T-cell (primary cell): ENCODE data around the gene BCR. TPM values are rescaled to one million over a fixed set of nuclear protein-coding genes. Genes with fewer than 3 reads are reported as not detected.
"Not testable (repeated sequence)": the region's sequence is repeated elsewhere in the genome, so short reads cannot be mapped to it uniquely, and the experiment has no call there.

ENCODE experiments used
- ATAC-seq, 4 experiments: fragments of 200-7000 bp in 3 of 4; fragments of 150-1000 bp in 1 of 4; cut with Tn5 transposase; replicated peaks in 1 of 4; 1 replicate in 3 of 4; 2 replicates in 1 of 4; pipeline ENCODE4 v1.10.0; 2021; ENCODE audit warnings: moderate library complexity in 3 of 4, mild to moderate bottlenecking in 2 of 4, moderate number of reproducible peaks in 1 of 4
- CTCF ChIA-PET, 2 donors: fragments of 300-600 bp; sonication (Branson Sonifier 250); formaldehyde crosslinking; loops; one replicate each; lab custom pipeline; 2022; ENCODE audit warnings: antibody characterized with exemption in 2 of 2; lab: Charles Lee
- POLR2A ChIA-PET, 2 donors: fragments of 300-600 bp; sonication (Branson Sonifier 250); formaldehyde crosslinking; loops; one replicate each; lab custom pipeline; 2022; ENCODE audit warnings: antibody characterized with exemption in 2 of 2; lab: Charles Lee
- DNase-seq, 35 experiments: peaks; one replicate each; pipeline versions ENCODE4 v3.0.0 to v3.0.0-alpha.2; 2013 to 2023
- H3K27ac ChIP-seq: one replicate; pipeline ENCODE4 v1.5.1; 2013; ENCODE audit warnings: low read length
- H3K27me3 ChIP-seq, 2 experiments: replicated peaks in 1 of 2; 1 replicate in 1 of 2; 2 replicates in 1 of 2; pipeline versions ENCODE4 v1.6.1 to v1.7.0; 2013; ENCODE audit warnings: low read length in 1 of 2, mixed read lengths in 1 of 2; ENCODE audit not compliant: control insufficient read depth in 2 of 2, insufficient read depth in 2 of 2; ENCODE audit errors: extremely low read depth in 1 of 2
- H3K36me3 ChIP-seq, 2 donors: 1 replicate in 1 of 2; 2 replicates in 1 of 2; pipeline versions ENCODE4 v1.6.1 to v1.7.0; 2013; ENCODE audit warnings: low read length in 1 of 2; ENCODE audit not compliant: control insufficient read depth in 2 of 2, insufficient read depth in 1 of 2; ENCODE audit errors: extremely low read depth in 1 of 2
- H3K4me1 ChIP-seq, 2 experiments: 1 replicate in 1 of 2; 2 replicates in 1 of 2; pipeline versions ENCODE4 v1.6.1 to v1.7.0; 2013; ENCODE audit warnings: low read length in 2 of 2, mixed read lengths in 1 of 2; ENCODE audit not compliant: insufficient read depth in 2 of 2, control insufficient read depth in 1 of 2; ENCODE audit errors: extremely low read depth in 1 of 2
- H3K4me3 ChIP-seq, 2 donors: 1 replicate in 1 of 2; 2 replicates in 1 of 2; pipeline versions ENCODE4 v1.5.1 to v1.7.0; 2013; ENCODE audit warnings: mild to moderate bottlenecking in 2 of 2, low read length in 1 of 2, moderate library complexity in 1 of 2; ENCODE audit not compliant: control insufficient read depth in 1 of 2; ENCODE audit errors: extremely low read depth in 1 of 2
- H3K9me3 ChIP-seq: 2 replicates; pipeline ENCODE4 v1.7.0; 2013
- H3K27ac Mint-ChIP-seq, 2 donors: one replicate each; pipeline ENCODE4 v1.8.0; 2020 to 2021; ENCODE audit warnings: mild to moderate bottlenecking in 2 of 2, mixed read lengths in 2 of 2
- H3K27me3 Mint-ChIP-seq, 2 donors: one replicate each; pipeline ENCODE4 v1.8.0; 2021 to 2022; ENCODE audit warnings: mixed read lengths in 2 of 2
- H3K36me3 Mint-ChIP-seq: one replicate; pipeline ENCODE4 v1.8.0; 2021; ENCODE audit warnings: mixed read lengths
- H3K4me1 Mint-ChIP-seq, 3 donors: one replicate each; pipeline ENCODE4 v1.8.0; 2020 to 2022; ENCODE audit warnings: mixed read lengths in 3 of 3, mild to moderate bottlenecking in 1 of 3
- H3K4me3 Mint-ChIP-seq, 3 donors: one replicate each; pipeline ENCODE4 v1.8.0; 2020 to 2022; ENCODE audit warnings: mild to moderate bottlenecking in 3 of 3, mixed read lengths in 3 of 3, moderate library complexity in 3 of 3
- H3K9me3 Mint-ChIP-seq, 3 donors: one replicate each; pipeline ENCODE4 v1.8.0; 2020 to 2022; ENCODE audit warnings: mixed read lengths in 3 of 3
- WGBS: methylation state at CpG from one replicate; pipeline ENCODE4 v1.1.5; 2013; ENCODE audit warnings: missing lambda C conversion rate; ENCODE audit not compliant: insufficient coverage; 5-methylcytosine and 5-hydroxymethylcytosine counted together
- total RNA-seq, 35 experiments: library from RNA in 6 of 35; stranded (reverse) in 6 of 35; fragments of 120-200 nt in 1 of 35; gene quantifications; one replicate each; pipeline versions ENCODE4 v1.2.1 to v1.2.4 and lab custom pipeline; 2013 to 2026

Gene BCR
- total RNA-seq, 5 donors from 2014 or later (not counting 1 experiment from before 2014, with no cell fraction given) = 74.6 to 103 (median 85.5) TPM

DNA sequence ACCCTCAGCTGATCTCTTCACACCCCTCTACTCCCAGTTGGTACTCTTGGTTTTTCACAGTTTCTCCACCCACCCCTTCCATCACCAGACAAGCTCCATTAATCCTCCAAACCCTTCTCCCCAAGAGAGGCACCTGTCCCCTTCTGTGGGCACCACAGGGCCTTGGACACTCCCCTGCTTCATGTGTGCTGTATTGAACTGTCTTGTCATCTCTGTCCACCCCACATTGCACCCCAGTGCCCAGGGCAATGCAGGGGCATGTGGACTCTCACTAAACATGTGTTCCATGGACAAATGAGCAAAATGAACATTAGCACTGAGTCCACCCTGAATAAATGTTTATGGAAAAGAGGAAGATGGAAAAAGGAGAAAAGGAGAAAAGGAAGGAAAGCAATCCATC is 181.4 kb downstream of the BCR start:
- no peak overlapping the region for H3K27ac ChIP-seq
- H3K4me1 ChIP-seq = no peaks in the 10 kb centered on the region
- no peak overlapping the region for H3K4me3 ChIP-seq
- Mint-ChIP-seq H3K36me3 (no peaks in the 10 kb centered on the region), H3K4me3 (no peak overlapping the region), H3K27me3 (peaks cover 7 to 18% of the 10 kb centered on the region in 2 donors), H3K27ac (no peak overlapping the region), H3K4me1 (no peaks in the 10 kb centered on the region), H3K9me3 (no peaks in the 10 kb centered on the region)
- H3K36me3 ChIP-seq = no peaks in the 10 kb centered on the region
- no peak for DNase-seq
- POLR2A ChIA-PET = no interaction called here
- H3K27me3 ChIP-seq = no peaks in the 10 kb centered on the region
- ATAC-seq = no peak
- no peaks in the 10 kb centered on the region for H3K9me3 ChIP-seq
- CTCF ChIA-PET = no interaction called here

DNA sequence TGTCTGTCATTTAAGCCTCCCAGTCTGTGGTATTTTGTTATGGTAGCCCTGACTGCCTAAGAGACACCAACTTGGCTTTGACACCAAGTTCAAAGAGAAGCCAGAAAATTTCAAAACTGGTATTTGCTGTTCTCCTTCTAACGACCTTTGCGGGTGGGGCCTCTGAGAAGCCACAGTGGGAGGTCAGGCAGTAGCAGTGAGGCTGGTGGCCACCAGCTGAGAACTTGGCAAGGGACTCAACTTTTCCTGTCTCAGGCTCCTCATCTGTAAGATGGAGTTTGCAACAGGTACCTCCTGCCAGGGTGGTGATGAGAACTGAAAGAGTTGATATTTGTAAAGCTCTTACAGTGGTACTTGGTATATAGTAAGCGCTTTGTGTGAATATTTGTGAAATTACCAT is 183.4 kb downstream of the BCR start:
- no peak overlapping the region for H3K4me3 ChIP-seq
- no peak for ATAC-seq
- Mint-ChIP-seq H3K27ac (no peak overlapping the region), H3K36me3 (no peaks in the 10 kb centered on the region), H3K9me3 (no peaks in the 10 kb centered on the region), H3K4me1 (no peaks in the 10 kb centered on the region), H3K4me3 (no peak overlapping the region), H3K27me3 (peaks cover 19 to 20% of the 10 kb centered on the region in 2 donors)
- ChIA-PET POLR2A (no interaction called here), CTCF (no interaction called here)
- H3K9me3 ChIP-seq = no peaks in the 10 kb centered on the region
- peaks cover 0 to 2% of the 10 kb centered on the region in 2 experiments for H3K27me3 ChIP-seq
- WGBS = 79% methylated on average over 2 of the region's 3 CpGs
- H3K27ac ChIP-seq = no peak overlapping the region
- DNase-seq = no peak
- no peaks in the 10 kb centered on the region for H3K36me3 ChIP-seq
- H3K4me1 ChIP-seq = no peaks in the 10 kb centered on the region

DNA sequence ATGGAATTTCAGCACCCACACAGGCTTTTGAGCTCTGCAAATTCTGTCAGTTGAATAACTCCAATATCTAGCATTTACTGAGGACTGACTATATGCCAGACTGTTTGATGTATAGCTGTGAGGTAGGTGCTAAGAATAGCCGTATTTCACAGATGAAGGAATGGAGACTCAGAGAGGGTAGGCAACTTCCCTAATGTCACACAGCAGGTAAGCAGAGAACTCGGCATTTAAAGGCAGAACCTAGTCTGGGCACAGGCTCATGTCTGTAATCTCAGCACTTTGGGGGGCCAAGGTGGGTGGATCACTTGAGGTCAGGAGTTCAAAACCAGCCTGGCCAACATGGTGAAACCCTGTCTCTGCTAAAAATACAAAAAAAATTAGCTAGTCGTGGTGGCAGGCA is 184.1 kb downstream of the BCR start:
- ATAC-seq = no peak
- no peaks in the 10 kb centered on the region for H3K9me3 ChIP-seq
- H3K9me3 Mint-ChIP-seq = no peaks in the 10 kb centered on the region
- H3K36me3 ChIP-seq = no peaks in the 10 kb centered on the region
- no peak overlapping the region for H3K27ac Mint-ChIP-seq
- ChIA-PET CTCF (no interaction called here), POLR2A (no interaction called here)
- no peak overlapping the region for H3K27ac ChIP-seq
- no peaks in the 10 kb centered on the region for H3K36me3 Mint-ChIP-seq
- WGBS = 70% methylated on average over 1 of the region's 3 CpGs
- peaks cover 0 to 5% of the 10 kb centered on the region in 2 experiments for H3K27me3 ChIP-seq
- no peak overlapping the region for H3K4me3 Mint-ChIP-seq
- no peaks in the 10 kb centered on the region for H3K4me1 ChIP-seq
- DNase-seq = no peak
- peaks cover 23 to 26% of the 10 kb centered on the region in 2 donors for H3K27me3 Mint-ChIP-seq
- H3K4me3 ChIP-seq = no peak overlapping the region
- H3K4me1 Mint-ChIP-seq = no peaks in the 10 kb centered on the region

GRCh38 chr22:23365524-23365923 is 185.2 kb downstream of the BCR start:
- Mint-ChIP-seq H3K9me3 (no peaks in the 10 kb centered on the region), H3K36me3 (no peaks in the 10 kb centered on the region), H3K4me1 (no peaks in the 10 kb centered on the region), H3K4me3 (no peak overlapping the region), H3K27me3 (peaks cover 26 to 29% of the 10 kb centered on the region in 2 donors), H3K27ac (no peak overlapping the region)
- Histone ChIP-seq H3K4me1 (no peaks in the 10 kb centered on the region), H3K27ac (no peak overlapping the region), H3K4me3 (no peak overlapping the region), H3K27me3 (peaks cover 0 to 5% of the 10 kb centered on the region in 2 experiments), H3K9me3 (no peaks in the 10 kb centered on the region), H3K36me3 (no peaks in the 10 kb centered on the region)
- WGBS = 65% methylated on average over 2 of the region's 6 CpGs
- no peak for DNase-seq
- CTCF ChIA-PET = no interaction called here
- no peak for ATAC-seq
- POLR2A ChIA-PET = no interaction called here

DNA sequence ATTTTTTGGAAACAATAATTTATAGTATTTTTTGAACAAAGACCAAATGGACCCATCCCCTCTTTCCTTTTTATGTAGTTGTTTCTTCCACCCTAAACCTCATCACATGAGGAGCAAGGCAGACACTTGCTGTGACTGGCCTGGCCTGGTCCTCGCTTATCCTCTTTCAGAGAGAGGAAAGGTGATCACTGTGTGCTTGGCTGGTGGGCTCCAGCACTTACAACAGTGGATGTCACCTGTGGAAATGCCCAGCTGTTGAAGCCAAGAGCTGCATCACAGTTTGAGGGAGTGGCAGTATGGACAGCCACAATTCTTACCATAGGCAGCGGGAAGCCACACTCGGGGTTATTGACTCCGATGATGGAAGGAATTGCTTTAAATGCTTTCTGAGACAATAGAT is 185.7 kb downstream of the BCR start:
- CTCF ChIA-PET = no interaction called here
- H3K27ac ChIP-seq = no peak overlapping the region
- POLR2A ChIA-PET = no interaction called here

GRCh38 chr22:23367196-23367595 is 186.9 kb downstream of the BCR start:
- H3K9me3 ChIP-seq, H3K36me3 ChIP-seq, H3K4me1 Mint-ChIP-seq, CTCF ChIA-PET, POLR2A ChIA-PET, H3K27me3 ChIP-seq, H3K4me3 ChIP-seq, H3K36me3 Mint-ChIP-seq, H3K27ac Mint-ChIP-seq, H3K4me1 ChIP-seq, ATAC-seq, H3K27ac ChIP-seq, DNase-seq, H3K4me3 Mint-ChIP-seq, H3K9me3 Mint-ChIP-seq: not testable (repeated sequence)
- WGBS = 60% methylated on average over 1 of the region's 3 CpGs
- peaks cover 18 to 24% of the 10 kb centered on the region in 2 donors for H3K27me3 Mint-ChIP-seq

More for the DNA sequence above, 185.7 kb downstream of the BCR start:
- peaks cover 23 to 29% of the 10 kb centered on the region in 2 donors for H3K27me3 Mint-ChIP-seq
- no peaks in the 10 kb centered on the region for H3K36me3 Mint-ChIP-seq
- H3K4me3 ChIP-seq = no peak overlapping the region
- no peaks in the 10 kb centered on the region for H3K9me3 Mint-ChIP-seq
- H3K4me1 ChIP-seq = no peaks in the 10 kb centered on the region
- ATAC-seq (no peak), DNase-seq (no peak)
- no peak overlapping the region for H3K4me3 Mint-ChIP-seq
- no CpG with 5 or more reads among the region's 4 CpGs for WGBS
- no peak overlapping the region for H3K27ac Mint-ChIP-seq
- H3K36me3 ChIP-seq = no peaks in the 10 kb centered on the region
- no peaks in the 10 kb centered on the region for H3K9me3 ChIP-seq
- H3K27me3 ChIP-seq = peaks cover 0 to 5% of the 10 kb centered on the region in 2 experiments
- no peaks in the 10 kb centered on the region for H3K4me1 Mint-ChIP-seq
